GM10248 (cell line): ENCODE measurements around the gene WLS.

ENCODE experiments used
- CTCF ChIA-PET: fragments of 300-600 bp; sonication (Branson Sonifier 250); formaldehyde crosslinking; extraction: SDS; loops from one replicate; lab custom pipeline; 2021; ENCODE audit warnings: antibody characterized with exemption; lab: Yijun Ruan, JAX
- POLR2A ChIA-PET: fragments of 350-650 bp; sonication (Branson Sonifier 250); formaldehyde crosslinking; extraction: SDS; loops from one replicate; lab custom pipeline; 2020; ENCODE audit warnings: antibody characterized with exemption; lab: Yijun Ruan, JAX
- DNase-seq: peaks from one replicate; pipeline ENCODE4 v3.0.0; 2012; ENCODE audit errors: extremely low spot score
- TF ChIP-seq, protein P1 (sequence below): IDR thresholded peaks from 2 replicates; pipeline ENCODE4 v1.5.1; 2012; ENCODE audit warnings: mild to moderate bottlenecking, low read depth; ENCODE audit errors: extremely low read depth, missing control alignments, control extremely low read depth

WLS gene

GRCh38 chr1:68158837-68159236, 73.5 kb downstream of the WLS start:
- TF ChIP-seq, protein P1, sequence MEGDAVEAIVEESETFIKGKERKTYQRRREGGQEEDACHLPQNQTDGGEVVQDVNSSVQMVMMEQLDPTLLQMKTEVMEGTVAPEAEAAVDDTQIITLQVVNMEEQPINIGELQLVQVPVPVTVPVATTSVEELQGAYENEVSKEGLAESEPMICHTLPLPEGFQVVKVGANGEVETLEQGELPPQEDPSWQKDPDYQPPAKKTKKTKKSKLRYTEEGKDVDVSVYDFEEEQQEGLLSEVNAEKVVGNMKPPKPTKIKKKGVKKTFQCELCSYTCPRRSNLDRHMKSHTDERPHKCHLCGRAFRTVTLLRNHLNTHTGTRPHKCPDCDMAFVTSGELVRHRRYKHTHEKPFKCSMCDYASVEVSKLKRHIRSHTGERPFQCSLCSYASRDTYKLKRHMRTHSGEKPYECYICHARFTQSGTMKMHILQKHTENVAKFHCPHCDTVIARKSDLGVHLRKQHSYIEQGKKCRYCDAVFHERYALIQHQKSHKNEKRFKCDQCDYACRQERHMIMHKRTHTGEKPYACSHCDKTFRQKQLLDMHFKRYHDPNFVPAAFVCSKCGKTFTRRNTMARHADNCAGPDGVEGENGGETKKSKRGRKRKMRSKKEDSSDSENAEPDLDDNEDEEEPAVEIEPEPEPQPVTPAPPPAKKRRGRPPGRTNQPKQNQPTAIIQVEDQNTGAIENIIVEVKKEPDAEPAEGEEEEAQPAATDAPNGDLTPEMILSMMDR, result no peak
- ChIA-PET POLR2A (no interaction called here), CTCF (interaction anchor here (1.2 to 2.2 kb wide), 5 partner anchors 10 to 42 kb away, joined by 3 to 5 read pairs (median 5); no protein-coding TSS in a partner anchor)
- DNase-seq, result no peak

GRCh38 chr1:68157416-68157815, 74.9 kb downstream of the WLS start:
- TF ChIP-seq, protein P1, result no peak
- no peak for DNase-seq
- ChIA-PET POLR2A (no interaction called here), CTCF (interaction anchor here (1.7 to 2.2 kb wide), 4 partner anchors 12 to 40 kb away, joined by 5 to 8 read pairs (median 5); no protein-coding TSS in a partner anchor)

DNA sequence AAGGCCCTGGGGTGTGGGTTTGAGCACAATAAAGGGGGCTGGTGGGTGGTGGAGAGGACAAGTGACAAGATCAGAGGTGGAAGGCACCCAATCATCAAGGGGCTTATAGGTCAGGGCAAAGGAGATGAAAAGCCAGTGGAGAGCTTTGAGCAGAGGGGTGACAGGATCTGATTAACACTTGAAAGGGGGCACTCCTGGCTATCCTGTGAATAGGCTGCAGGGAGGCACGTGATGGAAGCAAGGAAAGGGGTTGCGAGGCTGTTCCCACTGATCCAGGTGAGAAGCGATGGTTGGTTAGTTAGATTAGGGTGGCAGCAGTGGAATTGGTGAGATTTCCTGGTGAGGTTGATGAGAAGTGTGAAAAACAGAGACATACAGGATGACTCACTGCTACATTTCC, 80.6 kb downstream of the WLS start:
- no peak for DNase-seq
- TF ChIP-seq, protein P1, result no peak
- ChIA-PET POLR2A (no interaction called here), CTCF (interaction anchor here (1.4 to 1.6 kb wide), 2 partner anchors 10 to 31 kb away, joined by 4 to 5 read pairs; no protein-coding TSS in a partner anchor)

GRCh38 chr1:68149907-68150306, 82.4 kb downstream of the WLS start:
- ChIA-PET CTCF (no interaction called here), POLR2A (no interaction called here)
- DNase-seq, result no peak
- TF ChIP-seq, protein P1, result no peak

- CTCF ChIA-PET, result interaction anchor here (2.0 kb wide), 1 partner anchor 32 kb away, joined by 8 read pairs; no protein-coding TSS in a partner anchor
- TF ChIP-seq, protein P1, result no peak
- no peak for DNase-seq
- POLR2A ChIA-PET, result no interaction called here
These were observed 83.1 kb downstream of the WLS start for GRCh38 chr1:68149110-68149798.

DNA sequence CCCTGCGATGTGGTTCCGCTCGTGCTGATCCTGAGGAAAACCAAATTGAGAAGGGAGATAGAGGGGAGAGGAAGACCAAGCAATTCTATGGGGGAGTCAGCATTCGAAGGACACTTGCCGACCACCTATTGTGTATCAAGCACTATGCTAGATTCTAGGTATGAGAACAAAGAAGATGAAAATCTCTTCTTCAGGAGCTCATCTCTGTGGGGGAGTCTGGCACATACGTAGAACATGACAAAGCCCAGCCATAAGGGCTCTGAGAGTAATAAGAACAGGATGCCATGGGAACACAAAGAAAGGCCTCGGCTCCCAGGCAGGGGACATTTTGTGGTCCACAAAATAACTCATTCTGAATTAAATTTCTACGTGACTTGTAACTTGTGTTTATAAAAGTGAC, 83.7 kb downstream of the WLS start:
- TF ChIP-seq, protein P1, result no peak
- CTCF ChIA-PET, result interaction anchor here (1.1 to 2.0 kb wide), 2 partner anchors 11 to 32 kb away, joined by 5 to 8 read pairs; no protein-coding TSS in a partner anchor

More for the DNA sequence above, 83.7 kb downstream of the WLS start:
- POLR2A ChIA-PET, result no interaction called here
- DNase-seq, result no peak
